GM19395 (cell line): ENCODE data around the gene KDM4B.
"Not testable (repeated sequence)": the region's sequence is repeated elsewhere in the genome, so short reads cannot be mapped to it uniquely, and the experiment has no call there.

Source experiments
- ATAC-seq: cut with Tn5 transposase; IDR thresholded peaks from one replicate; pipeline ENCODE4 v1.9.1; 2021; ENCODE audit warnings: mild to moderate bottlenecking, moderate library complexity; ENCODE audit not compliant: unreplicated experiment

KDM4B gene

DNA sequence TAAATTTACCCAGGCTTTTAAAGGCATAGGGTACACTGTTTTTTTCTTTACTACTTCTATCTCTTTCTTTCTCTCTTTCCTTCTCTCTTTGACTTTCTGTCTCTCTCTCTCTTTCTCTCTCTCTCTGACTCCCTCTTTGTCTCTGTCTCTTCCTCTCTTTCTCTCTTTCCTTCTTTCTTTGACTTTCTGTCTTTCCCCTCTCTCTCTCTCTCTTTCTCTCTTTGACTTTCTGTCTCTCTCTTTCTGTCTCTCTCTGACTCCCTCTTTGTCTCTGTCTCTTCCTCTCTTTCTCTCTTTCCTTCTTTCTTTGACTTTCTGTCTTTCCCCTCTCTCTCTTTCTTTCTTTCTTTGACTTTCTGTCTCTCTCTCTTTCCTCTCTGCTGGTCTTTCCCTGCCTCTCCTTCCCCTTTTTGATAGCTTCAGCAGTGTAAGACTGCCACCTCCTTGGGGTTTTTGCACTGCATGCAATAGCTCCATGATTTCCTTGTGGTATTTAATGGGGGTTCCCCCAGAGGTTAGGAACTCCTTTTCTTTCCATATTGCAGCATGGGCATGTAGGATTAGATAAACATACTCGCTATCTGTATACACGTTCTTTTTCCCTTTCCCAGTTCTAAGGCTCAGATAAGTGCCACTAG is 191.4 kb downstream of the KDM4B start:
- ATAC-seq, result not testable (repeated sequence)

- not testable (repeated sequence) for ATAC-seq
Measured at GRCh38 chr19:5164845-5165696, 196.2 kb downstream of the KDM4B start.

GRCh38 chr19:5165697-5166019 is 196.7 kb downstream of the KDM4B start:
- no peak for ATAC-seq

GRCh38 chr19:5166262-5166661 is 197.3 kb downstream of the KDM4B start:
- no peak for ATAC-seq

DNA sequence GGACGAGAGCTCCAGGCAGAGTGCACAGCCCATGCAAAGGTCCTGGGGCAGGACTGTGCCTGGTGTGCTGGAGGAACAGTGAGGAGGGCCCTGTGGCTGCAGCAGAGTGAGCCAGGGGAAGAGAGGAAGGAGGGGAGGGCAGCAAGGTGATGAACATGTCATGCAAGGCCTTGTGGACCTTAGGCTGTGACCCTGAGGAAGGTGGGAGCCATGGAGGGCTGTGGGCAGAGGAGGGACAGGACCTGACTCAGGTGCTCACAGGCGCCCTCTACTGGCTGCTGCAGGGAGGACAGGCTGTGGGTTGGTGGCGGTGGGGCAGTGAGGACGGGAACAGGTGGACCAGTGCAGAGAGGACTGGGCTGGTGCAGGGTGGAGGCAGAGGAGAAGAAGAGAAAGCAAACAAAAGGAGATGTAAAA is 201.4 kb downstream of the KDM4B start:
- no peak for ATAC-seq

- no peak for ATAC-seq
Measured at GRCh38 chr19:5171711-5172110, 202.8 kb downstream of the KDM4B start.

- no peak for ATAC-seq
Measured at GRCh38 chr19:5172859-5173630, 204.1 kb downstream of the KDM4B start.

DNA sequence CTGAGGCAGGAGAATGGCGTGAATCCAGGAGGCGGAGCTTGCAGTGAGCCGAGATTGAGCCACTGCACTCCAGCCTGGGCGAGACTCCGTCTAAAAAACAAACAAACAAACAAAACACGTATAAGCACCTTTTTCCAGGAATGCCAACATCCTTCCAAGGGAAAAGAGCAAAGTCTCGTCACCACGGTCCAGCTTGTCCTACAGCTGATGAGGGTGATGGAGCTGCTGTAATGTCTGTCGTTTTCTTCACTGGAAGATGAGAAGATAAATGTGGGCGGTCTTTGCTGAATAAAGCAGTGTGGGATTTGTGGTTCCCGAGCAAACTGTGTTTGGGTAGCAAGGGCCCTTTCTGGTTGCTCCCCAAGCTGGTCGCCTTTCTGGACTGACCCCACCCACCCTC is 205.1 kb downstream of the KDM4B start:
- no peak for ATAC-seq

GRCh38 chr19:5177745-5178450 is 209.0 kb downstream of the KDM4B start:
- no peak for ATAC-seq

GRCh38 chr19:5178841-5179240 is 209.9 kb downstream of the KDM4B start:
- ATAC-seq, result no peak

DNA sequence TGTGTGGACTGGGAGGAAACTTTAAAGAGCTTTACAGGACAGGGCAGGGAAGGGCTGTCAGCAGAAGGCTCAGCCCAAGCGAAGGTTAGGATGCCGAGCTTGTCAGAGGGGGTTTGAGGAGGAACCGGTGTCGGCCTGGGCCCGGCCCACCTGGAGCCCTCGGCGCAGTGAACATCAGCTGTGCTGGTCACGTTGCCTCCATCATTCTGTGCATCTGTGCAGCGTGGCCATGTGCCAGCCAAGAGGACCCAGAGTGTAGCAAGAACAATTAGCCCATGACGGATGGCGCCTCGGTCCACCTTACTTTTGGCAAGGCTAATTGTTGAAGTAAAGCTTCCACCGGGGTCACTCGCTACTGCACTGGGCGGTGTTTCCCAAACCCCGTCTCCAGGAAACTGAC is 210.3 kb downstream of the KDM4B start:
- ATAC-seq, result no peak

GRCh38 chr19:5181329-5181728 is 212.4 kb downstream of the KDM4B start:
- no peak for ATAC-seq

GRCh38 chr19:5182751-5183150 is 213.8 kb downstream of the KDM4B start:
- ATAC-seq, result no peak

GRCh38 chr19:5183616-5184015 is 214.7 kb downstream of the KDM4B start:
- no peak for ATAC-seq

DNA sequence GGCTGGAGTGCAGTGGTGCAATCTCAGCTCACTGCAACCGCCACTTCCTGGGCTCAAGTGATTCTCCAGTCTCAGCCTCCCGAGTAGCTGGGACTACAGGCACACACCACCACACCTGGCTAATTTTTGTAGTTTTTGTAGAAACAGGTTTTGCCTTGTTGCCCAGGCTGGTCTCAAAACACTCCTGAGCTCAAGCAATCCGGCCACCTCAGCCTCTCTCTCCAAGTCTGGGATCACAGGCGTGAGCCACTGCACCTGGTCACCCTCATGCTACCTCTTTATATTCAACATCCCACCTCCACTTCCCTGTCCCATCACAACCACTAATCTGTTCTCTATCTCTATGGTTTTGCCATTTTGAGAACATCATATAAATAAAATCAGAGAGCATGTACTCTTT is 216.0 kb downstream of the KDM4B start:
- ATAC-seq, result no peak

GRCh38 chr19:5186293-5187050 is 217.6 kb downstream of the KDM4B start:
- no peak for ATAC-seq

GRCh38 chr19:5188548-5189317 is 219.8 kb downstream of the KDM4B start:
- no peak for ATAC-seq

DNA sequence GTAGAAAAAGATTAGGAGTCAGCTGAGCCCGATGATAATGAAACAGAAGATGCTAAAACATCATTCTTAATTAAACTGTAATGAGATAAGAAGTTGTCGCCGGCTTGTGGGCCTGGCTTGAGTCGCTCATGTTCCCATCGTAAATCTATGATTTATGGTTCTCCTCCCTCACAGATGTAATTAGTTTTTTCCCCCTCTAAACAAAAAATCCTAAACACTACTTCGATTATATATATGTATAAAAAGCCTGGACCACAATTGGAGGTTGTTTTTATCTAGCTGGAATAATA is 220.3 kb downstream of the KDM4B start:
- no peak for ATAC-seq

GRCh38 chr19:5191091-5191490 is 222.2 kb downstream of the KDM4B start:
- no peak for ATAC-seq

DNA sequence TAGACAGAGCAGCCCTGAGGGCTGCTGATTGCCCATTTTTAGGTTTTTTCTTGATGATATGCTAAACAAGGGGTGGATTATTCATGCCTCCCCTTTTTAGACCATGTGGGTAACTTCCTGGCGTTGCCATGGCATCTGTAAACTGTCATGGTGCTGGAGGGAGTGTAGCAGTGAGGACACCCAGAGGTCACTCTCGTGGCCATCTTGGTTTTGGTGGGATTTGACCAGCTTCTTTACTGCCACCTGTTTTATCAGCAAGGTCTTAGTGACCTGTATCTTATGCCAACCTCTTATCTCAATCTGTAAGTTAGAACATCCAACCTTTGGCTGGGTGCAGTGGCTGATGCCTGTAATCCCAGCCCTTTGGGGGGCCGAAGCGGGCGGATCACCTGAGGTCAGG is 223.7 kb downstream of the KDM4B start:
- ATAC-seq, result no peak
